ENCODE data around the gene FSIP1.

FSIP1 gene

GRCh38 chr15:39781147-39781966 lies 1.3 kb downstream of the FSIP1 start:
- Histone ChIP-seq H3K4me3 (ENCODE audit: severe bottlenecking) (no peak overlapping the region), H3K36me3 (ENCODE audit: low read depth) (no peaks in the 10 kb centered on the region), H3K27ac (ENCODE audit: poor library complexity, severe bottlenecking) (peak overlapping the region; percentile 37), H3K4me1 (ENCODE audit: insufficient read depth, poor library complexity, severe bottlenecking) (peaks cover 26% of the 10 kb centered on the region), H3K9me3 (ENCODE audit: severe bottlenecking) (no peaks in the 10 kb centered on the region), H3K27me3 (ENCODE audit: insufficient read depth, poor library complexity, severe bottlenecking) (no peaks in the 10 kb centered on the region)
- DNase-seq (ENCODE audit: low spot score) (no peak), ATAC-seq (ENCODE audit: low read depth) (no peak)
- TF ChIP-seq, protein P1, sequence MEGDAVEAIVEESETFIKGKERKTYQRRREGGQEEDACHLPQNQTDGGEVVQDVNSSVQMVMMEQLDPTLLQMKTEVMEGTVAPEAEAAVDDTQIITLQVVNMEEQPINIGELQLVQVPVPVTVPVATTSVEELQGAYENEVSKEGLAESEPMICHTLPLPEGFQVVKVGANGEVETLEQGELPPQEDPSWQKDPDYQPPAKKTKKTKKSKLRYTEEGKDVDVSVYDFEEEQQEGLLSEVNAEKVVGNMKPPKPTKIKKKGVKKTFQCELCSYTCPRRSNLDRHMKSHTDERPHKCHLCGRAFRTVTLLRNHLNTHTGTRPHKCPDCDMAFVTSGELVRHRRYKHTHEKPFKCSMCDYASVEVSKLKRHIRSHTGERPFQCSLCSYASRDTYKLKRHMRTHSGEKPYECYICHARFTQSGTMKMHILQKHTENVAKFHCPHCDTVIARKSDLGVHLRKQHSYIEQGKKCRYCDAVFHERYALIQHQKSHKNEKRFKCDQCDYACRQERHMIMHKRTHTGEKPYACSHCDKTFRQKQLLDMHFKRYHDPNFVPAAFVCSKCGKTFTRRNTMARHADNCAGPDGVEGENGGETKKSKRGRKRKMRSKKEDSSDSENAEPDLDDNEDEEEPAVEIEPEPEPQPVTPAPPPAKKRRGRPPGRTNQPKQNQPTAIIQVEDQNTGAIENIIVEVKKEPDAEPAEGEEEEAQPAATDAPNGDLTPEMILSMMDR (IDR thresholded peaks at IDR 0.05; ENCODE audit: poor library complexity, severe bottlenecking): no peak

DNA sequence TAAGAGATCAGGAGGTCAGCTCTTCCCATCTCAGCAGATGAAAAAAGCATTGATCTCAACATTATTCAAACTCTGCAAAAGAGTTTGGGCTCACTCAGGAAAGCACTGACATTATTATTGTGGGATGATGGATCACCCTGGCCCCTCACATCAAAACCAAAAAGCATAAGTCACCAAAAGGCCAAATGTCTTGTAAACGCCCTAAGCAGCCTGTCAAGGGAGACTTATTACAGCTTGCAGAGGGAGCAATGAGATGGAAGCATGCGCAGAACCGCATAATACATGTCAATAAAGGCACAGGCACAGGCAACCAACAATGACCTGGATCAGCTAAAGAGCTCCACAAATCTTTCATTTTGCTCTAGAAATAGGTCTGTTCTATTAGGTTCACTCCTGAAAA lies 4.6 kb downstream of the FSIP1 start:
- no peaks in the 10 kb centered on the region for H3K27me3 ChIP-seq (ENCODE audit: insufficient read depth, poor library complexity, severe bottlenecking)
- H3K9me3 ChIP-seq (ENCODE audit: severe bottlenecking): no peaks in the 10 kb centered on the region
- H3K4me1 ChIP-seq (ENCODE audit: insufficient read depth, poor library complexity, severe bottlenecking): peaks cover 4% of the 10 kb centered on the region
- no peak overlapping the region for H3K4me3 ChIP-seq (ENCODE audit: severe bottlenecking)
- ATAC-seq (ENCODE audit: low read depth) (no peak), DNase-seq (ENCODE audit: low spot score) (no peak)
- H3K36me3 ChIP-seq (ENCODE audit: low read depth): no peaks in the 10 kb centered on the region
- H3K27ac ChIP-seq (ENCODE audit: poor library complexity, severe bottlenecking): no peak overlapping the region
- TF ChIP-seq, protein P1 (IDR thresholded peaks at IDR 0.05; ENCODE audit: poor library complexity, severe bottlenecking): no peak

- no peak overlapping the region for H3K27ac ChIP-seq (ENCODE audit: poor library complexity, severe bottlenecking)
- H3K9me3 ChIP-seq (ENCODE audit: severe bottlenecking): no peaks in the 10 kb centered on the region
- H3K27me3 ChIP-seq (ENCODE audit: insufficient read depth, poor library complexity, severe bottlenecking): no peaks in the 10 kb centered on the region
- no peak for ATAC-seq (ENCODE audit: low read depth)
- TF ChIP-seq, protein P1 (IDR thresholded peaks at IDR 0.05; ENCODE audit: poor library complexity, severe bottlenecking): no peak
- no peaks in the 10 kb centered on the region for H3K36me3 ChIP-seq (ENCODE audit: low read depth)
- DNase-seq (ENCODE audit: low spot score): no peak
- peaks cover 4% of the 10 kb centered on the region for H3K4me1 ChIP-seq (ENCODE audit: insufficient read depth, poor library complexity, severe bottlenecking)
- H3K4me3 ChIP-seq (ENCODE audit: severe bottlenecking): no peak overlapping the region
Measured at GRCh38 chr15:39777496-39777895, 5.1 kb downstream of the FSIP1 start.

DNA sequence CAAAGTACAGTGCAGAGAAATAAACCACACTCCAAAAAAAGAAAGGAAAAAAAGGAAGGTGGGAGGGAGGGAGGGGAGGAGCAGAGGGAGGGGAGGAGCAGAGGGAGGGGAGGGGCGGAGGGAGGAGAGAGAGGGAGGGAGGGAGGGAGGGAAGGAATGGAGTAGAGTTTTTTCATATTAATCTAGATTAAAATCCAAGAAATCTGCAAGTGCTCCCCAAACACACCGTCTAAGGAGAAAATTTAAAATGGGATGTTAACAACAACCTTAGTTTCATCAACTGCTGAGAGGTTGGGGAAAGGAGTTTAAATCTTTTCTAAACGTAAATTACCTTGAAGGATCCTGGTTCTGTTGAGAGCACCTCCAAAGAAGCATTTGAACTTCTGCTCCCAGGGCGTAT lies 6.6 kb downstream of the FSIP1 start:
- DNase-seq (ENCODE audit: low spot score): no peak
- ATAC-seq (ENCODE audit: low read depth): no peak
- no peaks in the 10 kb centered on the region for H3K9me3 ChIP-seq (ENCODE audit: severe bottlenecking)
- H3K27ac ChIP-seq (ENCODE audit: poor library complexity, severe bottlenecking): no peak overlapping the region
- no peaks in the 10 kb centered on the region for H3K36me3 ChIP-seq (ENCODE audit: low read depth)
- H3K4me1 ChIP-seq (ENCODE audit: insufficient read depth, poor library complexity, severe bottlenecking): no peaks in the 10 kb centered on the region
- TF ChIP-seq, protein P1 (IDR thresholded peaks at IDR 0.05; ENCODE audit: poor library complexity, severe bottlenecking): no peak
- H3K4me3 ChIP-seq (ENCODE audit: severe bottlenecking): no peak overlapping the region
- H3K27me3 ChIP-seq (ENCODE audit: insufficient read depth, poor library complexity, severe bottlenecking): no peaks in the 10 kb centered on the region

- H3K27ac ChIP-seq (ENCODE audit: poor library complexity, severe bottlenecking): no peak overlapping the region
- H3K36me3 ChIP-seq (ENCODE audit: low read depth): no peaks in the 10 kb centered on the region
- DNase-seq (ENCODE audit: low spot score) (no peak), ATAC-seq (ENCODE audit: low read depth) (no peak)
- no peak overlapping the region for H3K4me3 ChIP-seq (ENCODE audit: severe bottlenecking)
- H3K9me3 ChIP-seq (ENCODE audit: severe bottlenecking): no peaks in the 10 kb centered on the region
- H3K27me3 ChIP-seq (ENCODE audit: insufficient read depth, poor library complexity, severe bottlenecking): no peaks in the 10 kb centered on the region
- TF ChIP-seq, protein P1 (IDR thresholded peaks at IDR 0.05; ENCODE audit: poor library complexity, severe bottlenecking): no peak
- H3K4me1 ChIP-seq (ENCODE audit: insufficient read depth, poor library complexity, severe bottlenecking): no peaks in the 10 kb centered on the region
Measured at GRCh38 chr15:39774688-39775267, 7.9 kb downstream of the FSIP1 start.

Measured in RWPE2 (cell line).